CD14-positive monocyte (primary cell): ENCODE measurements around the gene POC1B. TPM values are rescaled to one million over a fixed set of nuclear protein-coding genes. Genes with fewer than 3 reads are reported as not detected.

ENCODE experiments used
- DNase-seq, 3 donors: peaks; one replicate each; pipeline ENCODE4 v3.0.0-alpha.2; 2011 to 2022
- H2AFZ ChIP-seq: 2 replicates; pipeline ENCODE4 v1.6.0; 2012; ENCODE audit warnings: mild to moderate bottlenecking, low read depth, low read length, inconsistent platforms; ENCODE audit not compliant: insufficient read depth, poor library complexity, severe bottlenecking
- H3K27ac ChIP-seq, 2 donors: 1 replicate in 1 of 2; 2 replicates in 1 of 2; pipeline ENCODE4 v1.5.1; 2012 to 2013; ENCODE audit warnings: low read length in 2 of 2, control low read depth in 1 of 2, inconsistent platforms in 1 of 2, low read depth in 1 of 2, mild to moderate bottlenecking in 1 of 2
- H3K27me3 ChIP-seq, 2 donors: one replicate each; pipeline versions ENCODE4 v1.6.0 to v1.6.1; 2011 to 2013; ENCODE audit warnings: low read length in 2 of 2; ENCODE audit not compliant: control insufficient read depth in 2 of 2, insufficient read depth in 2 of 2
- H3K36me3 ChIP-seq, 2 donors: replicated peaks in 1 of 2; 1 replicate in 1 of 2; 2 replicates in 1 of 2; pipeline versions ENCODE4 v1.5.1 to v1.6.1; 2012 to 2013; ENCODE audit warnings: low read length in 2 of 2, control low read depth in 1 of 2, inconsistent platforms in 1 of 2, mild to moderate bottlenecking in 1 of 2; ENCODE audit not compliant: insufficient read depth in 2 of 2, control insufficient read depth in 1 of 2
- H3K4me1 ChIP-seq, 2 donors: 1 replicate in 1 of 2; 2 replicates in 1 of 2; pipeline versions ENCODE4 v1.5.1 to v1.6.1; 2012 to 2013; ENCODE audit warnings: low read length in 2 of 2, control low read depth in 1 of 2, inconsistent platforms in 1 of 2, mild to moderate bottlenecking in 1 of 2, moderate library complexity in 1 of 2; ENCODE audit not compliant: insufficient read depth in 2 of 2, control insufficient read depth in 1 of 2
- H3K4me2 ChIP-seq: replicated peaks from 2 replicates; pipeline ENCODE3; 2012; ENCODE audit warnings: low read length, moderate library complexity, mild to moderate bottlenecking; ENCODE audit not compliant: poor library complexity, severe bottlenecking; ENCODE audit errors: extremely low read depth
- H3K4me3 ChIP-seq, 3 experiments: fragments of 200-600 bp in 1 of 3; sonication (generic) in 1 of 3; replicated peaks in 1 of 3; 1 replicate in 2 of 3; 2 replicates in 1 of 3; pipeline ENCODE4 v1.5.1; 2011 to 2013; ENCODE audit warnings: low read length in 3 of 3, mild to moderate bottlenecking in 3 of 3, control low read depth in 2 of 3, low read depth in 2 of 3, inconsistent platforms in 1 of 3, moderate library complexity in 1 of 3
- H3K79me2 ChIP-seq: 2 replicates; pipeline ENCODE4 v1.6.0; 2012; ENCODE audit warnings: mild to moderate bottlenecking, control low read depth, inconsistent platforms, low read length, moderate library complexity; ENCODE audit not compliant: insufficient read depth
- H3K9ac ChIP-seq: 2 replicates; pipeline ENCODE4 v1.6.0; 2017; ENCODE audit warnings: low read length, mild to moderate bottlenecking; ENCODE audit not compliant: insufficient read depth, poor library complexity, severe bottlenecking
- H3K9me3 ChIP-seq, 2 donors: replicated peaks in 1 of 2; 1 replicate in 1 of 2; 2 replicates in 1 of 2; pipeline versions ENCODE4 v1.5.1 to v1.6.1; 2012 to 2013; ENCODE audit warnings: low read length in 2 of 2, control low read depth in 1 of 2; ENCODE audit not compliant: control insufficient read depth in 1 of 2, insufficient read depth in 1 of 2
- H4K20me1 ChIP-seq: 2 replicates; pipeline ENCODE4 v1.6.0; 2012; ENCODE audit warnings: mild to moderate bottlenecking, low read length, control low read depth, moderate library complexity; ENCODE audit not compliant: insufficient read depth
- H3K27ac Mint-ChIP-seq, 7 donors: one replicate each; pipeline ENCODE4 v1.8.0; 2020; ENCODE audit warnings: mild to moderate bottlenecking in 7 of 7, mixed read lengths in 7 of 7, moderate library complexity in 6 of 7, inconsistent platforms in 2 of 7
- H3K27me3 Mint-ChIP-seq, 3 donors: one replicate each; pipeline ENCODE4 v1.8.0; 2021 to 2022; ENCODE audit warnings: low read depth in 3 of 3, mild to moderate bottlenecking in 3 of 3, mixed read lengths in 3 of 3, moderate library complexity in 3 of 3, inconsistent platforms in 1 of 3
- H3K36me3 Mint-ChIP-seq, 2 donors: one replicate each; pipeline ENCODE4 v1.8.0; 2020; ENCODE audit warnings: mixed read lengths in 2 of 2, inconsistent platforms in 1 of 2, mild to moderate bottlenecking in 1 of 2
- H3K4me1 Mint-ChIP-seq: one replicate; pipeline ENCODE4 v1.8.0; 2020; ENCODE audit warnings: mild to moderate bottlenecking, mixed read lengths
- H3K4me3 Mint-ChIP-seq, 2 donors: one replicate each; pipeline ENCODE4 v1.8.0; 2020; ENCODE audit warnings: mild to moderate bottlenecking in 2 of 2, mixed read lengths in 2 of 2, moderate library complexity in 1 of 2
- H3K9me3 Mint-ChIP-seq, 7 donors: one replicate each; pipeline ENCODE4 v1.8.0; 2020 to 2022; ENCODE audit warnings: mixed read lengths in 7 of 7, mild to moderate bottlenecking in 6 of 7, moderate library complexity in 6 of 7, inconsistent platforms in 2 of 7
- WGBS: methylation state at CpG from one replicate; pipeline ENCODE4 v1.1.5; 2013; ENCODE audit warnings: missing lambda C conversion rate; ENCODE audit not compliant: insufficient coverage; 5-methylcytosine and 5-hydroxymethylcytosine counted together
- intact Hi-C, 2 donors: fragments of 100-400 bp; cut with micrococcal nuclease; formaldehyde crosslinking; loops; one replicate each; pipeline versions ENCODE4 v1.15.0 to v1.15.1; 2023
- polyA plus RNA-seq, 3 donors: library from polyadenylated mRNA; depleted of rRNA in 1 of 3; unstranded in 2 of 3; stranded (reverse) in 1 of 3; fragments of 300-500 nt in 2 of 3; fragments of >200 nt in 1 of 3; fragmentation: Illumina TruSeq in 2 of 3; gene quantifications; 1 replicate in 2 of 3; 2 replicates in 1 of 3; pipeline ENCODE4 v1.2.3, GENCODE V29; 2012 to 2021
- TF ChIP-seq, protein P1 (sequence below): fragments of 200-600 bp; IDR thresholded peaks from one replicate; pipeline ENCODE4 v1.8.0; 2022; ENCODE audit warnings: antibody characterized with exemption, mild to moderate bottlenecking

POC1B gene
- polyA plus RNA-seq, 3 donors, result 8.4 to 32.0 (median 29.7) TPM

DNA sequence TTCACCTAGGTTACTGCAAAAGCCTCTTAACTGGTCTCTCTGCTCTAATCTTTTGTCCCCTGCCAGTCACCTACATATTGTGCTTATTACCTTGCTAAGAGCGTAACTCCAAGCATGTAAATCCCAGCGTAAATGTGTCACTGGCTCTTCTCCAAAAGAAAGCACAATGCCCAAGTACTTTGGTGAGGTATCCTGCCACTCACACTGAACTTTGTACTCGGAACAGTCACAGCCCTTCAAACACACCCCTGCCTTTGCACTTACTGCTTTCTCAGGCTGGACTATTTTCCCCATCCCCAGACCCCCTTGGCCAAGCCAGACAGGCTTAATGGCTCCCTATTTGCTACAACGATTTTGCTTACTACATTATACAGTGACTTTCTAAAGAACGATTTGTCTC is 33.0 kb downstream of the POC1B start:
- Histone ChIP-seq H2AFZ (no peak overlapping the region), H4K20me1 (no peaks in the 10 kb centered on the region), H3K27ac (no peak overlapping the region), H3K9ac (no peak overlapping the region), H3K36me3 (peaks cover 15 to 33% of the 10 kb centered on the region in 2 donors), H3K4me2 (no peak overlapping the region), H3K9me3 (no peaks in the 10 kb centered on the region), H3K27me3 (no peaks in the 10 kb centered on the region), H3K4me1 (peaks cover 2 to 6% of the 10 kb centered on the region in 2 donors), H3K4me3 (no peak overlapping the region), H3K79me2 (no peaks in the 10 kb centered on the region)
- Mint-ChIP-seq H3K27ac (no peak overlapping the region), H3K4me3 (no peak overlapping the region), H3K4me1 (peaks cover 16% of the 10 kb centered on the region), H3K9me3 (peaks cover 0 to 3% (median 0%) of the 10 kb centered on the region in 7 donors), H3K27me3 (no peaks in the 10 kb centered on the region), H3K36me3 (peaks cover 26 to 50% of the 10 kb centered on the region in 2 donors)
- 100% methylated on average over 2 of the region's 5 CpGs for WGBS
- no peak for DNase-seq
- TF ChIP-seq, protein P1, sequence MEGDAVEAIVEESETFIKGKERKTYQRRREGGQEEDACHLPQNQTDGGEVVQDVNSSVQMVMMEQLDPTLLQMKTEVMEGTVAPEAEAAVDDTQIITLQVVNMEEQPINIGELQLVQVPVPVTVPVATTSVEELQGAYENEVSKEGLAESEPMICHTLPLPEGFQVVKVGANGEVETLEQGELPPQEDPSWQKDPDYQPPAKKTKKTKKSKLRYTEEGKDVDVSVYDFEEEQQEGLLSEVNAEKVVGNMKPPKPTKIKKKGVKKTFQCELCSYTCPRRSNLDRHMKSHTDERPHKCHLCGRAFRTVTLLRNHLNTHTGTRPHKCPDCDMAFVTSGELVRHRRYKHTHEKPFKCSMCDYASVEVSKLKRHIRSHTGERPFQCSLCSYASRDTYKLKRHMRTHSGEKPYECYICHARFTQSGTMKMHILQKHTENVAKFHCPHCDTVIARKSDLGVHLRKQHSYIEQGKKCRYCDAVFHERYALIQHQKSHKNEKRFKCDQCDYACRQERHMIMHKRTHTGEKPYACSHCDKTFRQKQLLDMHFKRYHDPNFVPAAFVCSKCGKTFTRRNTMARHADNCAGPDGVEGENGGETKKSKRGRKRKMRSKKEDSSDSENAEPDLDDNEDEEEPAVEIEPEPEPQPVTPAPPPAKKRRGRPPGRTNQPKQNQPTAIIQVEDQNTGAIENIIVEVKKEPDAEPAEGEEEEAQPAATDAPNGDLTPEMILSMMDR, result no peak
- intact Hi-C loops, result no loop called here

DNA sequence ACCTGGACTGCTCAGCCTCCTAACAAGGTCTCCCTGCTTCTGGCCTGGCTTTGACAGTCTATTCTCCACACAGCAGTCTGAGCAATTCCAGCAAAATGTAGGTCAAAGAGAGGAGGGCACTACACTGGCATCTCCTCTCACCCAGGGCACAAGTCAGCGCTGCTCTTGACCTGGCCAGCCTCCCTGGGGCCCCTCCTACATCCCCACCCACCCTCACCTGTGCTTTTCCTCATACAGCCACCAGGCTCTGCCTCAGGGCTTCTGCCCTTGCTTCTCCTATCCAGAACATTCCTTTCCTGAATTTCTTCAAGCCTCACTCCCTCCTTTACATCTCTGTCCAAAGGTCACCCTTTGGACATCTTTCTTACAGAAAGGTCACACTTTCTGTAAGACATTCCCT is 34.9 kb downstream of the POC1B start:
- no peaks in the 10 kb centered on the region for H4K20me1 ChIP-seq
- Mint-ChIP-seq H3K4me3 (no peak overlapping the region), H3K27me3 (no peaks in the 10 kb centered on the region), H3K9me3 (peaks cover 0 to 3% (median 0%) of the 10 kb centered on the region in 7 donors), H3K4me1 (peaks cover 16% of the 10 kb centered on the region), H3K27ac (no peak overlapping the region), H3K36me3 (peaks cover 39 to 62% of the 10 kb centered on the region in 2 donors)
- H3K4me3 ChIP-seq, result no peak overlapping the region
- H3K9ac ChIP-seq, result no peak overlapping the region
- TF ChIP-seq, protein P1, result no peak
- H3K4me2 ChIP-seq, result no peak overlapping the region
- H3K79me2 ChIP-seq, result no peaks in the 10 kb centered on the region
- H2AFZ ChIP-seq, result no peak overlapping the region
- DNase-seq, result no peak
- H3K27ac ChIP-seq, result no peak overlapping the region
- intact Hi-C loops, result no loop called here
- H3K4me1 ChIP-seq, result peaks cover 2 to 6% of the 10 kb centered on the region in 2 donors
- H3K36me3 ChIP-seq, result peaks cover 15 to 44% of the 10 kb centered on the region in 2 donors
- 100% methylated on average over 1 of the region's 1 CpG for whole genome bisulfite sequencing
- no peaks in the 10 kb centered on the region for H3K27me3 ChIP-seq
- H3K9me3 ChIP-seq, result no peaks in the 10 kb centered on the region
